Naive B cell (primary cell): ENCODE results near the gene DDHD1. TPM values are rescaled to one million over a fixed set of nuclear protein-coding genes. Genes with fewer than 3 reads are reported as not detected.

Experiments used
- ATAC-seq, 2 donors: fragments of 150-1000 bp; cut with Tn5 transposase; 2 replicates each; pipeline ENCODE4 v1.10.0; 2021; ENCODE audit warnings: low read depth in 2 of 2, mild to moderate bottlenecking in 2 of 2, moderate library complexity in 2 of 2
- DNase-seq: peaks from one replicate; pipeline ENCODE4 v3.0.0; 2022
- H3K27ac Mint-ChIP-seq, 6 donors: one replicate each; pipeline ENCODE4 v1.8.0; 2020 to 2022; ENCODE audit warnings: mild to moderate bottlenecking in 6 of 6, mixed read lengths in 6 of 6, moderate library complexity in 5 of 6, inconsistent platforms in 2 of 6
- H3K27me3 Mint-ChIP-seq, 3 donors: one replicate each; pipeline ENCODE4 v1.8.0; 2021 to 2022; ENCODE audit warnings: mixed read lengths in 3 of 3, mild to moderate bottlenecking in 1 of 3
- H3K36me3 Mint-ChIP-seq, 2 donors: one replicate each; pipeline ENCODE4 v1.8.0; 2020 to 2022; ENCODE audit warnings: mixed read lengths in 2 of 2, inconsistent platforms in 1 of 2, mild to moderate bottlenecking in 1 of 2
- H3K4me1 Mint-ChIP-seq, 3 donors: one replicate each; pipeline ENCODE4 v1.8.0; 2020 to 2022; ENCODE audit warnings: mixed read lengths in 3 of 3, inconsistent platforms in 1 of 3, mild to moderate bottlenecking in 1 of 3, moderate library complexity in 1 of 3
- H3K4me3 Mint-ChIP-seq, 8 donors: one replicate each; pipeline ENCODE4 v1.8.0; 2020 to 2022; ENCODE audit warnings: mild to moderate bottlenecking in 8 of 8, mixed read lengths in 8 of 8, moderate library complexity in 8 of 8, inconsistent platforms in 2 of 8
- H3K9me3 Mint-ChIP-seq, 7 donors: one replicate each; pipeline ENCODE4 v1.8.0; 2020 to 2022; ENCODE audit warnings: mixed read lengths in 7 of 7, mild to moderate bottlenecking in 5 of 7, inconsistent platforms in 2 of 7, moderate library complexity in 1 of 7
- polyA plus RNA-seq, 6 donors: library from polyadenylated mRNA; unstranded; fragments of 300-500 nt; fragmentation: Illumina TruSeq; gene quantifications; one replicate each; pipeline ENCODE4 v1.2.3, GENCODE V29; 2021; ENCODE audit warnings: low read depth in 6 of 6

The DDHD1 gene
- polyA plus RNA-seq, 6 donors from 2014 or later, result 3.5 to 13.7 (median 10.2) TPM

GRCh38 chr14:53175375-53175774 is 22.3 kb upstream of the DDHD1 start:
- DNase-seq (no peak), ATAC-seq (no peak)
- Mint-ChIP-seq H3K36me3 (no peaks in the 10 kb centered on the region), H3K4me1 (peaks cover 2 to 5% (median 3%) of the 10 kb centered on the region in 3 donors), H3K4me3 (no peak overlapping the region), H3K27me3 (peaks cover 0 to 5% (median 0%) of the 10 kb centered on the region in 3 donors), H3K9me3 (no peaks in the 10 kb centered on the region), H3K27ac (no peak overlapping the region)

DNA sequence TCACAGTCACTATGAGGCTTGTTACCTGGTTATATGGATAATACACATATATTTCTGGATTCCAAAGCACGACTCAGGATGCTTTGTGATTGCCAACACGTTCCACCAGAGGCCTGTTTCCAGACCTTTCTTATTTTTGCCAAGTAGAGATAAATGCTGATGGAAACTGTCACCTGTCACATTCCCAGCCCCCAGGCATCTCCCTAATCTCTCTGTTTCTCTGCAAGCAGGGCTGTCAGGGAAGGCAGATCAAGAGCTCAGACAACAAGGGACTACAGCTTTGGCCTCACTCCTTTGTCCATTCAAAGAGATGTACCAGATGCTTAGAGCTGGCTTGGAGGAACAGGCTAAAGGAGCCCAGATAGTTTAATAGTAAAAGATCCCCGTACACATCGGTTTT is 21.8 kb upstream of the DDHD1 start:
- ATAC-seq, result no peak
- Mint-ChIP-seq H3K4me3 (peak overlapping the region in 1 of 8 donors; percentile 27), H3K4me1 (peaks cover 0 to under 1% (median 0%) of the 10 kb centered on the region in 3 donors), H3K36me3 (no peaks in the 10 kb centered on the region), H3K9me3 (no peaks in the 10 kb centered on the region), H3K27ac (peak overlapping the region in 1 of 6 donors; percentile 75), H3K27me3 (peaks cover 0 to 5% (median 0%) of the 10 kb centered on the region in 3 donors)
- no peak for DNase-seq

DNA sequence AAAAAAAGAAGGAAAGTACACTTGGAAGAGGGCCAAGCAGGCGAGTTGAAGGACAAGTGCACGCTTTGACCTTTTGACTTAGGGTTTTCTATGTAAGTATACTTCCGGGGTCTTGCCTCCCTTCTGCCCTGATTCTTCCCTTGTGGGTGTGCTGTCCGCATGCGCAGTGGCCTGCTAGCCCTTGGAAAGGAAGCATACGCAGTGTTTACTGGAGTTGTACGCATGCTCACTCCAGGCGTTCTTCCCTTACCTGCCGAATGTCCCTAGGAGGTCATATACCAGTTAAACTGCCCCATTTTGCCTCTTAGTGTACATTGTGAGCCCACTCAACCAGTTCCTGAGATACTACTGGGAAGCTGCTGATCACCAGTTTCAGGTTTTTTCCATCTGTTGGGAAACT is 15.7 kb upstream of the DDHD1 start:
- no peaks in the 10 kb centered on the region for H3K27me3 Mint-ChIP-seq
- ATAC-seq (no peak), DNase-seq (no peak)

DNA sequence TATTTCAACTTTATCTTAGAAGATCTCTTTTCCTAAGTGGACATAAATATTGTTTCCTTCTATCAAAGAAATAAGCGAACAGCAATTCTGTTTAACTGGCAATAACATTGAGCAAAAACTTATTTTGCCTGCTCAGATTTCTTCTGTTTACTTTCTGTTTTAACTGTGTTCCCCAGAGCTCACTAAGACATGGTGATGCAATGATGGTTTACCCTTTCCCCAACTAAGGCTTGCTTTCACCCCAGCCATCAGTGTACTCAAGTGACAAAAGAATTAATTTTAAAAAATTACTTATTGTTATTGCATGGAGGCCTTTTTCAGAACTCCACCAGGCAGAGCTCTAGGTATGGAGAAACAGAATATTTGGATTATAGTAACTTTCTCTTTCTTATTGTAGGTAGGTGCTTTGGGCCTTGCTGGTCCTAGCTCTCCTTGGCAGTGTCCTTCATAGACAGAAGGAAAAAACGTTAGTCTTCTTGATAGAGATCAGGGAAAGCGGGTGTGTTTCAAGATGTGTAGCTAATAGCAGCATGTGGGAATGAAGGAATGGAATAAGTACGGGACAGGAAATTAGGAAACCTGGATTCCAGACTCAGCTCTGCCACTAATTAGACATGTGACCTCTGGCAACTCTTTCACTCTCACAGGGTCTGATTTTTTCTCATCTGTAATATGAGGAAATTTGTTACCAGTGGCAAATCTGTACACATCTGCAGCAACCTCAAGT is 14.6 kb upstream of the DDHD1 start:
- Mint-ChIP-seq H3K4me3 (no peak overlapping the region), H3K27me3 (no peaks in the 10 kb centered on the region), H3K36me3 (peaks cover 4 to 13% of the 10 kb centered on the region in 2 donors), H3K27ac (no peak overlapping the region), H3K9me3 (peaks cover 0 to 3% (median 0%) of the 10 kb centered on the region in 7 donors), H3K4me1 (no peaks in the 10 kb centered on the region)
- DNase-seq, result no peak
- no peak for ATAC-seq

More for the DNA sequence above, 15.7 kb upstream of the DDHD1 start:
- Mint-ChIP-seq H3K36me3 (peaks cover 4 to 6% of the 10 kb centered on the region in 2 donors), H3K9me3 (peaks cover 0 to 3% (median 0%) of the 10 kb centered on the region in 7 donors), H3K4me1 (no peaks in the 10 kb centered on the region), H3K27ac (no peak overlapping the region), H3K4me3 (no peak overlapping the region)

- H3K9me3 Mint-ChIP-seq, result peaks cover 0 to 3% (median 0%) of the 10 kb centered on the region in 7 donors
- H3K4me1 Mint-ChIP-seq, result no peaks in the 10 kb centered on the region
- peaks cover 4 to 13% of the 10 kb centered on the region in 2 donors for H3K36me3 Mint-ChIP-seq
- no peak overlapping the region for H3K4me3 Mint-ChIP-seq
- DNase-seq, result no peak
- ATAC-seq, result no peak
- peak overlapping the region in 1 of 6 donors; percentile 30 for H3K27ac Mint-ChIP-seq
- H3K27me3 Mint-ChIP-seq, result no peaks in the 10 kb centered on the region
Observed at GRCh38 chr14:53161758-53162435, 8.8 kb upstream of the DDHD1 start.

GRCh38 chr14:53156238-53156637 is 3.1 kb upstream of the DDHD1 start:
- Mint-ChIP-seq H3K36me3 (no peaks in the 10 kb centered on the region), H3K27me3 (no peaks in the 10 kb centered on the region), H3K4me1 (peaks cover 13 to 21% (median 18%) of the 10 kb centered on the region in 3 donors), H3K27ac (no peak overlapping the region), H3K9me3 (no peaks in the 10 kb centered on the region), H3K4me3 (peak overlapping the region in 1 of 8 donors; percentile 75)
- no peak for ATAC-seq
- no peak for DNase-seq

- no peaks in the 10 kb centered on the region for H3K9me3 Mint-ChIP-seq
- peak overlapping the region; percentile 98 to 100 (median 99) for H3K27ac Mint-ChIP-seq
- no peaks in the 10 kb centered on the region for H3K36me3 Mint-ChIP-seq
- no peaks in the 10 kb centered on the region for H3K27me3 Mint-ChIP-seq
- H3K4me1 Mint-ChIP-seq, result peaks cover 34 to 37% (median 36%) of the 10 kb centered on the region in 3 donors
- H3K4me3 Mint-ChIP-seq, result peak overlapping the region; percentile 81 to 100 (median 98)
- no peak for ATAC-seq
- no peak for DNase-seq
Observed at GRCh38 chr14:53153702-53154112, 584 bp upstream of the DDHD1 start.

DNA sequence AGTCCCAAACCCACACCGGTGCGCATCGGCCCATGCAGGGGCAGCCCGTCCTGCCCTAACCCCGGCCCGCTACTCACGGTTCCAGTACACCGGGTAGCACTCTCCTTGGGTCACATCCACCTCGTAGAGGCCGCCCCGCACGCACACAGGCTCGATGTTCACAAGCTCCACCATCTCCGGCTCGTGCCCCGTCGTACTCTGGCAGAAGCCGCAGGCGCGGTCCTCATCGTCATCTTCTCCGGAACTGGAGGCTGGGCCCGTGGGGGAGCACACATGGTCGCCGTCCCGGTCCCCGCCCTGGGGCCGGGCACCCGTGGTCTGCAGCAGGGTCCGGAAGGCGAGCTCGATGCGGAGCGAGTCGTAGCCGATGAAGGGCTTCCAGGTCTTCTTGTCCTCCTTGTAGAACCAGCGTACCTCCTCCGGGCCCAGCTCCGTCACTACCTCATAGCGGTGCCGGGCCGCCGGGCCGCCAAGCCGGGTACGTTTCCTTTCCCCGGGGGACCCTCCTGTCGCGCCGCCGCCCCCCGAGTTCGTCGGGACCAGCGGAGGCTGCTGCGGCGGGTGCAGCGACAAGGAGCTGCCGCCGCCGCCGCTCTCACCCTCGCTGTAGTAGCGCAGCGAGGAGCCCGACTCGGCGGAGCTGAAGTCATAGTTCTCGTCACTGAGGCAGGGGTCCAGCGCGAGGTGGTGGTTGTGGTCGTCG is 788 bp downstream of the DDHD1 start:
- Mint-ChIP-seq H3K4me3 (peak overlapping the region; percentile 94 to 100 (median 98)), H3K9me3 (no peaks in the 10 kb centered on the region), H3K27ac (peak overlapping the region; percentile 86 to 99 (median 96)), H3K36me3 (no peaks in the 10 kb centered on the region), H3K27me3 (no peaks in the 10 kb centered on the region), H3K4me1 (peaks cover 44 to 49% (median 48%) of the 10 kb centered on the region in 3 donors)
- peak; percentile 29 to 33 for ATAC-seq
- DNase-seq, result peak; percentile 66

DNA sequence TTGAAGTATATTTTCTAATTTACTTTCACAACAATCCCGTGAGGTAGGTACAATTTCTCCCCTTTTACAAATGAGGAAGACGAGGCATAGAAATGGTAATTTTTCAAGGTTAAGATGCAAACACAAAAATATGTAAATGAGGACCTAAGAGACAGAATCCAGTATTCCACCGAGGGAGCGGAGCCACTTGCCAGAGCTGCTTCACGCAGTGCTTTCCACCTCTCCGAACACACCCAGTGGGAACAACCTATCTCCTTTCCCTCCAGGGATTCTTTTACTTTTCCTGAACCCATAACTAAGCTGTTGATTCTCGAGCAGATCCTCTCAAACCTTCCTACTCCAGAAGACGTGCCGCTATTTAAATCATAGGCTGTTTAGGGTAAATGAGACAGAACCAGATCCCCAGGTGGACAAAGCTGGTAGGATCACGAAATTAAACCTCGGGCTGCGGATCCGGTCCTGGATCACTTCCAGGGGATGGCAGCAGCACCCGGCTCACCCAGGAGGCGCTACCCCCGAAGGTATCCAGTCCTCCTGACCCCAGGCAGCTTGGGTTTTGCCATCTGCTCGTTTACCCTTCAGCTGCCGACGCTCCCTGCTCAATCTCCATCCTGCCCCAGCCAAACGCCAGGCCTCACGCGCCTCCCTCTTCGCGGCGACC is 1.5 kb downstream of the DDHD1 start:
- no peak for ATAC-seq
- DNase-seq, result peak; percentile 24
- H3K27me3 Mint-ChIP-seq, result no peaks in the 10 kb centered on the region
- no peaks in the 10 kb centered on the region for H3K36me3 Mint-ChIP-seq
- peaks cover 51 to 56% (median 54%) of the 10 kb centered on the region in 3 donors for H3K4me1 Mint-ChIP-seq
- H3K9me3 Mint-ChIP-seq, result no peaks in the 10 kb centered on the region
- H3K27ac Mint-ChIP-seq, result peak overlapping the region; percentile 86 to 99 (median 96)
- peak overlapping the region; percentile 94 to 100 (median 98) for H3K4me3 Mint-ChIP-seq

DNA sequence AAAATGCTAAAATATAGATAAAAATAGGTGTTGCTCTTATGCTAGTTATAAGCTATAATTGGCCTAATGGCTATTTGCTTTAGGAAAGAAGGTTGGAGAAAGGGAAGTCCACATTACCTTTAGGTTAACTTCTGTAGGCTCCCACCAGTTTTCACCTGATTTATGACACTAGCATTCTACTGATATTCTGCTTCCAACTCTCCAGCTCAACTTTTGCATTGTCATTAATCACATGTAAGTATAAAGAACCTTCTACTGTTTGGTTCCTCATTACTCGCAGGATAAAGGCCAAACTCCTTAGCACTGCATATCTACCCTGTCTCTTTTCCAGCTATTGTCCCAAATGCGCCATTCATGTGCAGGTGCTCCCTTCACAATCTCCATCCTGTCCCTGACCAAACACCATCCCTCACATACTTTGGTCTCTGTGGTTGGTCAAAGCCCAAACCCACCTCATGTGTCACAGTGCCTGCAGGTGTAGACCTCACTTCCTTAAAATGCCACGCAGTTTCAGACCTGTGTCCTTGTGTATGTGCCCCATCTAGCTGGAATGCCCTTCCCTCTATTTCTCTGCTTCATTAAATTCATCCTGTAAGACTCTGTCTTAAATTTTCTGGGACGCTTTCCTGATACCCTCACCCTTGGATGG is 3.3 kb downstream of the DDHD1 start:
- H3K27me3 Mint-ChIP-seq, result no peaks in the 10 kb centered on the region
- peaks cover 55 to 69% (median 57%) of the 10 kb centered on the region in 3 donors for H3K4me1 Mint-ChIP-seq
- H3K9me3 Mint-ChIP-seq, result no peaks in the 10 kb centered on the region
- ATAC-seq (no peak), DNase-seq (peak; percentile 38)
- peak overlapping the region; percentile 13 to 100 (median 65) for H3K4me3 Mint-ChIP-seq
- H3K27ac Mint-ChIP-seq, result peak overlapping the region in 5 of 6 donors; percentile 9 to 98 (median 48)
- H3K36me3 Mint-ChIP-seq, result no peaks in the 10 kb centered on the region

DNA sequence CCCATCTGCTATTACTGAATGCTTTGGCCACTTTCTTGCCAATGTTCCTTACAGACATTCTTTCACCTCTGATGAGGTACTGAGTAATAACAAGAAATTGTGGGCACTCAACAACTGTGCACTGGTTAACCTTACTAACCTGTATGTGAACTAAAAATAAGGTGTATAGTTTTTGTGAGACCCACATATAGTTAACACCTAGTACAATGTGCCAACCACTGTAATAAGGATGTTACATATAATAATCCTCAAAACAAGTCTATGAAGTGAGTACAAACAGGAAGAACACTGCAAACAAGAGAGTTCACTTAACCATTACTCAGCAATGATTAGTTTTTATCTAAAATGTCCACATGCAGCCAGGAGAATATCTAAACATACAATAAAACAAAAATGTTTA is 4.5 kb downstream of the DDHD1 start:
- Mint-ChIP-seq H3K9me3 (no peaks in the 10 kb centered on the region), H3K4me1 (peaks cover 52 to 73% (median 60%) of the 10 kb centered on the region in 3 donors), H3K36me3 (no peaks in the 10 kb centered on the region), H3K27ac (no peak overlapping the region), H3K27me3 (no peaks in the 10 kb centered on the region), H3K4me3 (peak overlapping the region in 3 of 8 donors; percentile 5 to 59 (median 25))
- DNase-seq, result no peak
- ATAC-seq, result no peak

DNA sequence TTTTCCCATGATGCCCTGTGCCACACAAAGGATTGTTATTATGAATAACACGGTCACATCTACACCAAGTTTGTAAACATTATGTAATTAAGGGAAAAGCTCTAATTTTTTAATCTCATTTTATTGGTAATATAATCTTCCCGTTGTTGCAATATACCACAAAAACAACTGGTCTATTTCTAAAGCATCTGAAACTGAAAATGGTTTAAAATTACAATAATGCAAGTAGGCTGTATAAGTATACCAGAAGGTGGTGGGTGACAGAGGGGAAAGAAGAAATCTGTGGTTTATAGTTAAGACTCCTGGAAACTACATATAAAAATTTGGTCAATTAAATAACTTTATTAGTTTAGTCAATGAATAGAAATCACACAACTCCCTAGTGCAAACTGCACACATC is 5.2 kb downstream of the DDHD1 start:
- H3K4me3 Mint-ChIP-seq, result peak overlapping the region in 4 of 8 donors; percentile 22 to 59 (median 40)
- H3K27ac Mint-ChIP-seq, result peak overlapping the region in 1 of 6 donors; percentile 58
- ATAC-seq, result no peak
- H3K9me3 Mint-ChIP-seq, result peaks cover 0 to 6% (median 3%) of the 10 kb centered on the region in 7 donors
- no peak for DNase-seq
- H3K36me3 Mint-ChIP-seq, result peaks cover 2 to 3% of the 10 kb centered on the region in 2 donors
- H3K4me1 Mint-ChIP-seq, result peaks cover 51 to 76% (median 64%) of the 10 kb centered on the region in 3 donors
- H3K27me3 Mint-ChIP-seq, result no peaks in the 10 kb centered on the region
